Measurements from ENCODE around the gene PPIP5K2. TPM values are rescaled to one million over a fixed set of nuclear protein-coding genes. Genes with fewer than 3 reads are reported as not detected.
A peak's percentile ranks its signal among the peaks of the same experiment; 100 is the strongest.

PPIP5K2 gene
- total and polyA plus RNA-seq, 4 donors = 9.7 to 38.6 (median 27.4) TPM

DNA sequence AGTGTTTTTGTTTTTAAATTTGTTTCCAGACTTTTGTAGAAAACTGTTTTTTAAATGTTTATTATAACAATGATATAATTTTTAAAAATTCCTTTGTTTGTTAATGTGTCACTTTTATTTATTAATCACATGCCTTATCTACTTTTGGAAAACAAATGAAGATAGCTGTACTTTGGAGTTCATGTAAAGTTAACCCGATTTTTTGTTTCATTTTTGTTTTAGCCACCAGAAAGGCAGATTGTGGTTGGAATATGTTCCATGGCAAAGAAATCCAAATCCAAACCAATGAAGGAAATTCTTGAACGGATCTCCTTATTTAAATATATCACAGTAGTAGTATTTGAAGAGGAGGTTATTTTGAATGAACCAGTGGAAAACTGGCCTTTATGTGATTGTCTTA is 13.1 kb downstream of the PPIP5K2 start:
- DNase-seq (ENCODE audit: low spot score) = no peak
- H3K27me3 ChIP-seq (ENCODE audit: control insufficient read depth in 4 of 4, insufficient read depth in 4 of 4, low read length in 3 of 4) = no peaks in the 10 kb centered on the region
- H3K27ac ChIP-seq (ENCODE audit: low read depth in 1 of 2, low read length in 2 of 2) = peak overlapping the region; percentile 60 to 65
- peaks cover 0 to 10% (median 2%) of the 10 kb centered on the region in 4 donors for H3K4me1 ChIP-seq (ENCODE audit: control insufficient read depth in 4 of 4, insufficient read depth in 4 of 4, low read length in 3 of 4)
- peak overlapping the region in 1 of 2 donors; percentile 72 for H3K9ac ChIP-seq (ENCODE audit: low read depth in 1 of 2, low read length in 2 of 2)
- no peak overlapping the region for H3K4me3 ChIP-seq (ENCODE audit: low read depth in 1 of 3, low read length in 3 of 3)
- TF ChIP-seq HNF4A (conservative IDR thresholded peaks at IDR 0.05) (peak in 1 of 2 donors; percentile 18), HNF4G (IDR thresholded peaks at IDR 0.05) (no peak), NR2F2 (IDR thresholded peaks at IDR 0.05) (no peak)
- TF ChIP-seq, protein P1, sequence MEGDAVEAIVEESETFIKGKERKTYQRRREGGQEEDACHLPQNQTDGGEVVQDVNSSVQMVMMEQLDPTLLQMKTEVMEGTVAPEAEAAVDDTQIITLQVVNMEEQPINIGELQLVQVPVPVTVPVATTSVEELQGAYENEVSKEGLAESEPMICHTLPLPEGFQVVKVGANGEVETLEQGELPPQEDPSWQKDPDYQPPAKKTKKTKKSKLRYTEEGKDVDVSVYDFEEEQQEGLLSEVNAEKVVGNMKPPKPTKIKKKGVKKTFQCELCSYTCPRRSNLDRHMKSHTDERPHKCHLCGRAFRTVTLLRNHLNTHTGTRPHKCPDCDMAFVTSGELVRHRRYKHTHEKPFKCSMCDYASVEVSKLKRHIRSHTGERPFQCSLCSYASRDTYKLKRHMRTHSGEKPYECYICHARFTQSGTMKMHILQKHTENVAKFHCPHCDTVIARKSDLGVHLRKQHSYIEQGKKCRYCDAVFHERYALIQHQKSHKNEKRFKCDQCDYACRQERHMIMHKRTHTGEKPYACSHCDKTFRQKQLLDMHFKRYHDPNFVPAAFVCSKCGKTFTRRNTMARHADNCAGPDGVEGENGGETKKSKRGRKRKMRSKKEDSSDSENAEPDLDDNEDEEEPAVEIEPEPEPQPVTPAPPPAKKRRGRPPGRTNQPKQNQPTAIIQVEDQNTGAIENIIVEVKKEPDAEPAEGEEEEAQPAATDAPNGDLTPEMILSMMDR (IDR thresholded peaks at IDR 0.05; ENCODE audit: low read depth, low read length, missing input control) = no peak
- 24% methylated on average over 2 of the region's 2 CpGs for WGBS
- H3K36me3 ChIP-seq (ENCODE audit: control insufficient read depth in 4 of 4, insufficient read depth in 3 of 4, low read depth in 1 of 4, low read length in 3 of 4) = peaks cover 0 to 4% (median 2%) of the 10 kb centered on the region in 4 donors
- no peaks in the 10 kb centered on the region for H3K9me3 ChIP-seq (ENCODE audit: control insufficient read depth in 4 of 4, low read length in 3 of 4)

DNA sequence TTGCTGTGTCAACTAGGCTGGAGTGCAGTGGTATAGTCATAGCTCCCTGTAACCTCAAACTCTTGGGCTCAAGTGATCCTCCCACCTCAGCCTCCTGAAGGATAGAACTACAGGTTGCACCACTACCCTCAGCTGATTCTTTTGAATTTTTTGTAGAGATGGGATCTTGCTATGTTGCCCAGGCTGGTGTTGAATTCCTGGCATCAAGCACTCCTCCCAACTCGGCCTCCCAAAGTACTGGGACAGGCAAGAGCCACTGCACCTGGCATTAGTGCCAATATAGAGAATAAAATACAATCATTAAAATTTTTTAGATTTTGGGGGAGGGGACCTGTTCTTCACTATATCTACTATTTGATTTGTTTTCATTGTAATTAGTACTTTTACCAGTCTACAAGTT is 15.4 kb downstream of the PPIP5K2 start:
- no peaks in the 10 kb centered on the region for H3K27me3 ChIP-seq (ENCODE audit: control insufficient read depth in 4 of 4, insufficient read depth in 4 of 4, low read length in 3 of 4)
- no peak for DNase-seq (ENCODE audit: low spot score)
- WGBS = 99% methylated on average over 1 of the region's 1 CpG
- no peak overlapping the region for H3K9ac ChIP-seq (ENCODE audit: low read depth in 1 of 2, low read length in 2 of 2)
- peaks cover 0 to 4% (median 3%) of the 10 kb centered on the region in 4 donors for H3K36me3 ChIP-seq (ENCODE audit: control insufficient read depth in 4 of 4, insufficient read depth in 3 of 4, low read depth in 1 of 4, low read length in 3 of 4)
- no peak overlapping the region for H3K4me3 ChIP-seq (ENCODE audit: low read depth in 1 of 3, low read length in 3 of 3)
- no peak overlapping the region for H3K27ac ChIP-seq (ENCODE audit: low read depth in 1 of 2, low read length in 2 of 2)
- H3K9me3 ChIP-seq (ENCODE audit: control insufficient read depth in 4 of 4, low read length in 3 of 4) = no peaks in the 10 kb centered on the region
- TF ChIP-seq JUND (IDR thresholded peaks at IDR 0.05) (no peak), YY1 (IDR thresholded peaks at IDR 0.05) (no peak), RAD21 (IDR thresholded peaks at IDR 0.05) (no peak), SP1 (IDR thresholded peaks at IDR 0.05) (no peak), FOXA2 (IDR thresholded peaks at IDR 0.05) (no peak), RXRA (IDR thresholded peaks at IDR 0.05) (no peak), TAF1 (conservative IDR thresholded peaks at IDR 0.05) (no peak), HNF4G (IDR thresholded peaks at IDR 0.05) (no peak), NR2F2 (IDR thresholded peaks at IDR 0.05) (no peak), EGR1 (IDR thresholded peaks at IDR 0.05; ENCODE audit: low read depth in 2 of 2) (no peak), FOXA1 (IDR thresholded peaks at IDR 0.05) (no peak), HNF4A (conservative IDR thresholded peaks at IDR 0.05) (no peak), GABPA (IDR thresholded peaks at IDR 0.05 in 1 of 2, conservative IDR thresholded peaks at IDR 0.05 in 1 of 2) (no peak)
- TF ChIP-seq, protein P2, sequence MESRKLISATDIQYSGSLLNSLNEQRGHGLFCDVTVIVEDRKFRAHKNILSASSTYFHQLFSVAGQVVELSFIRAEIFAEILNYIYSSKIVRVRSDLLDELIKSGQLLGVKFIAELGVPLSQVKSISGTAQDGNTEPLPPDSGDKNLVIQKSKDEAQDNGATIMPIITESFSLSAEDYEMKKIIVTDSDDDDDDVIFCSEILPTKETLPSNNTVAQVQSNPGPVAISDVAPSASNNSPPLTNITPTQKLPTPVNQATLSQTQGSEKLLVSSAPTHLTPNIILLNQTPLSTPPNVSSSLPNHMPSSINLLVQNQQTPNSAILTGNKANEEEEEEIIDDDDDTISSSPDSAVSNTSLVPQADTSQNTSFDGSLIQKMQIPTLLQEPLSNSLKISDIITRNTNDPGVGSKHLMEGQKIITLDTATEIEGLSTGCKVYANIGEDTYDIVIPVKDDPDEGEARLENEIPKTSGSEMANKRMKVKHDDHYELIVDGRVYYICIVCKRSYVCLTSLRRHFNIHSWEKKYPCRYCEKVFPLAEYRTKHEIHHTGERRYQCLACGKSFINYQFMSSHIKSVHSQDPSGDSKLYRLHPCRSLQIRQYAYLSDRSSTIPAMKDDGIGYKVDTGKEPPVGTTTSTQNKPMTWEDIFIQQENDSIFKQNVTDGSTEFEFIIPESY (IDR thresholded peaks at IDR 0.05) = no peak
- TF ChIP-seq, protein P3, sequence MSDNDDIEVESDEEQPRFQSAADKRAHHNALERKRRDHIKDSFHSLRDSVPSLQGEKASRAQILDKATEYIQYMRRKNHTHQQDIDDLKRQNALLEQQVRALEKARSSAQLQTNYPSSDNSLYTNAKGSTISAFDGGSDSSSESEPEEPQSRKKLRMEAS (IDR thresholded peaks at IDR 0.05) = no peak
- TF ChIP-seq, protein P1 (IDR thresholded peaks at IDR 0.05; ENCODE audit: low read depth, low read length, missing input control) = no peak
- TF ChIP-seq, protein P4, sequence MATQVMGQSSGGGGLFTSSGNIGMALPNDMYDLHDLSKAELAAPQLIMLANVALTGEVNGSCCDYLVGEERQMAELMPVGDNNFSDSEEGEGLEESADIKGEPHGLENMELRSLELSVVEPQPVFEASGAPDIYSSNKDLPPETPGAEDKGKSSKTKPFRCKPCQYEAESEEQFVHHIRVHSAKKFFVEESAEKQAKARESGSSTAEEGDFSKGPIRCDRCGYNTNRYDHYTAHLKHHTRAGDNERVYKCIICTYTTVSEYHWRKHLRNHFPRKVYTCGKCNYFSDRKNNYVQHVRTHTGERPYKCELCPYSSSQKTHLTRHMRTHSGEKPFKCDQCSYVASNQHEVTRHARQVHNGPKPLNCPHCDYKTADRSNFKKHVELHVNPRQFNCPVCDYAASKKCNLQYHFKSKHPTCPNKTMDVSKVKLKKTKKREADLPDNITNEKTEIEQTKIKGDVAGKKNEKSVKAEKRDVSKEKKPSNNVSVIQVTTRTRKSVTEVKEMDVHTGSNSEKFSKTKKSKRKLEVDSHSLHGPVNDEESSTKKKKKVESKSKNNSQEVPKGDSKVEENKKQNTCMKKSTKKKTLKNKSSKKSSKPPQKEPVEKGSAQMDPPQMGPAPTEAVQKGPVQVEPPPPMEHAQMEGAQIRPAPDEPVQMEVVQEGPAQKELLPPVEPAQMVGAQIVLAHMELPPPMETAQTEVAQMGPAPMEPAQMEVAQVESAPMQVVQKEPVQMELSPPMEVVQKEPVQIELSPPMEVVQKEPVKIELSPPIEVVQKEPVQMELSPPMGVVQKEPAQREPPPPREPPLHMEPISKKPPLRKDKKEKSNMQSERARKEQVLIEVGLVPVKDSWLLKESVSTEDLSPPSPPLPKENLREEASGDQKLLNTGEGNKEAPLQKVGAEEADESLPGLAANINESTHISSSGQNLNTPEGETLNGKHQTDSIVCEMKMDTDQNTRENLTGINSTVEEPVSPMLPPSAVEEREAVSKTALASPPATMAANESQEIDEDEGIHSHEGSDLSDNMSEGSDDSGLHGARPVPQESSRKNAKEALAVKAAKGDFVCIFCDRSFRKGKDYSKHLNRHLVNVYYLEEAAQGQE (IDR thresholded peaks at IDR 0.05) = no peak
- TF ChIP-seq, protein P5, sequence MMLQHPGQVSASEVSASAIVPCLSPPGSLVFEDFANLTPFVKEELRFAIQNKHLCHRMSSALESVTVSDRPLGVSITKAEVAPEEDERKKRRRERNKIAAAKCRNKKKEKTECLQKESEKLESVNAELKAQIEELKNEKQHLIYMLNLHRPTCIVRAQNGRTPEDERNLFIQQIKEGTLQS (IDR thresholded peaks at IDR 0.05) = no peak
- peaks cover 0 to 10% (median 2%) of the 10 kb centered on the region in 4 donors for H3K4me1 ChIP-seq (ENCODE audit: control insufficient read depth in 4 of 4, insufficient read depth in 4 of 4, low read length in 3 of 4)

Measured in liver (tissue), 9 donors.